IPS DF 6.9 (cell line): ENCODE measurements around the gene LAMP1.
"Not testable (repeated sequence)": the region's sequence is repeated elsewhere in the genome, so short reads cannot be mapped to it uniquely, and the experiment has no call there.

Source experiments
- DNase-seq: peaks from one replicate; pipeline ENCODE4 v3.0.0-alpha.2; 2013; ENCODE audit warnings: low read depth, low spot score
- H3K27ac ChIP-seq: one replicate; pipeline ENCODE4 v1.5.1; 2013; ENCODE audit warnings: low read length, control low read depth
- H3K27me3 ChIP-seq: 2 replicates; pipeline ENCODE4 v1.6.1; 2013; ENCODE audit warnings: mild to moderate bottlenecking, low read length; ENCODE audit not compliant: control insufficient read depth, insufficient read depth
- H3K36me3 ChIP-seq: 2 replicates; pipeline ENCODE4 v1.6.1; 2013; ENCODE audit warnings: low read length; ENCODE audit not compliant: control insufficient read depth, insufficient read depth
- H3K4me1 ChIP-seq: 2 replicates; pipeline ENCODE4 v1.6.1; 2013; ENCODE audit warnings: low read length; ENCODE audit not compliant: control insufficient read depth, insufficient read depth
- H3K4me3 ChIP-seq: 2 replicates; pipeline ENCODE4 v1.5.1; 2013; ENCODE audit warnings: mild to moderate bottlenecking, low read length
- H3K9me3 ChIP-seq: 2 replicates; pipeline ENCODE4 v1.6.1; 2013; ENCODE audit warnings: low read length, inconsistent platforms; ENCODE audit not compliant: control insufficient read depth, insufficient read depth
- WGBS: extraction: QIAGEN DNeasy Blood & Tissue Kit; methylation state at CpG from one replicate; pipeline ENCODE4 v1.1.7; 2013; ENCODE audit warnings: mixed read lengths, missing lambda C conversion rate; ENCODE audit not compliant: insufficient read length, insufficient coverage; 5-methylcytosine and 5-hydroxymethylcytosine counted together

LAMP1 gene

GRCh38 chr13:113295776-113296175, 1.3 kb upstream of the LAMP1 start:
- WGBS: no CpG with 5 or more reads among the region's 6 CpGs
- DNase-seq: no peak
- Histone ChIP-seq H3K4me3 (no peak overlapping the region), H3K9me3 (no peaks in the 10 kb centered on the region), H3K4me1 (no peaks in the 10 kb centered on the region), H3K27ac (no peak overlapping the region), H3K27me3 (no peaks in the 10 kb centered on the region), H3K36me3 (no peaks in the 10 kb centered on the region)

GRCh38 chr13:113297370-113298042, 467 bp downstream of the LAMP1 start:
- WGBS: no CpG with 5 or more reads among the region's 58 CpGs
- Histone ChIP-seq H3K4me3 (peak overlapping the region; percentile 69), H3K4me1 (no peaks in the 10 kb centered on the region), H3K9me3 (no peaks in the 10 kb centered on the region), H3K27me3 (no peaks in the 10 kb centered on the region), H3K36me3 (no peaks in the 10 kb centered on the region), H3K27ac (no peak overlapping the region)
- DNase-seq: no peak

GRCh38 chr13:113298043-113298945, 1.3 kb downstream of the LAMP1 start:
- H3K4me3 ChIP-seq: peak overlapping the region; percentile 69; the same call in 1 of the 2 replicates
- H3K27me3 ChIP-seq: no peaks in the 10 kb centered on the region
- no peaks in the 10 kb centered on the region for H3K9me3 ChIP-seq
- no CpG with 5 or more reads among the region's 19 CpGs for WGBS
- H3K36me3 ChIP-seq: no peaks in the 10 kb centered on the region
- no peak for DNase-seq
- H3K27ac ChIP-seq: no peak overlapping the region
- no peaks in the 10 kb centered on the region for H3K4me1 ChIP-seq

GRCh38 chr13:113299951-113300350, 2.9 kb downstream of the LAMP1 start:
- H3K36me3 ChIP-seq: no peaks in the 10 kb centered on the region
- no peak overlapping the region for H3K4me3 ChIP-seq
- H3K9me3 ChIP-seq: no peaks in the 10 kb centered on the region
- H3K4me1 ChIP-seq: no peaks in the 10 kb centered on the region
- no CpG with 5 or more reads among the region's 7 CpGs for WGBS
- no peak for DNase-seq
- H3K27me3 ChIP-seq: no peaks in the 10 kb centered on the region
- no peak overlapping the region for H3K27ac ChIP-seq

- no peak for DNase-seq
These were observed 5.9 kb downstream of the LAMP1 start for GRCh38 chr13:113302986-113303385.

GRCh38 chr13:113304121-113304520, 7.1 kb downstream of the LAMP1 start:
- Histone ChIP-seq H3K27me3 (no peaks in the 10 kb centered on the region), H3K36me3 (no peaks in the 10 kb centered on the region), H3K9me3 (no peaks in the 10 kb centered on the region), H3K27ac (no peak overlapping the region), H3K4me3 (no peak overlapping the region), H3K4me1 (no peaks in the 10 kb centered on the region)
- DNase-seq: no peak
- no CpG with 5 or more reads among the region's 7 CpGs for WGBS

More at GRCh38 chr13:113302986-113303385, 5.9 kb downstream of the LAMP1 start:
- WGBS: no CpG with 5 or more reads among the region's 7 CpGs
- no peaks in the 10 kb centered on the region for H3K4me1 ChIP-seq
- H3K4me3 ChIP-seq: no peak overlapping the region
- H3K27ac ChIP-seq: no peak overlapping the region
- H3K9me3 ChIP-seq: no peaks in the 10 kb centered on the region
- no peaks in the 10 kb centered on the region for H3K27me3 ChIP-seq
- H3K36me3 ChIP-seq: no peaks in the 10 kb centered on the region

- Histone ChIP-seq H3K4me1 (no peaks in the 10 kb centered on the region), H3K27me3 (no peaks in the 10 kb centered on the region), H3K9me3 (no peaks in the 10 kb centered on the region), H3K36me3 (0 out of 2 replicates have a peak, but pooled peaks cover 3% of the 10 kb centered on the region), H3K27ac (no peak overlapping the region), H3K4me3 (no peak overlapping the region)
- no CpG with 5 or more reads among the region's 7 CpGs for WGBS
- no peak for DNase-seq
These were observed 8.2 kb downstream of the LAMP1 start for GRCh38 chr13:113305208-113305607.

- Histone ChIP-seq H3K4me3 (no peak overlapping the region), H3K27ac (no peak overlapping the region), H3K9me3 (no peaks in the 10 kb centered on the region), H3K36me3 (peaks cover 11% of the 10 kb centered on the region), H3K27me3 (no peaks in the 10 kb centered on the region), H3K4me1 (no peaks in the 10 kb centered on the region)
- no peak for DNase-seq
These were observed 10.5 kb downstream of the LAMP1 start for GRCh38 chr13:113307491-113307890.

- no peaks in the 10 kb centered on the region for H3K9me3 ChIP-seq
- H3K4me1 ChIP-seq: no peaks in the 10 kb centered on the region
- H3K27ac ChIP-seq: no peak overlapping the region
- peaks cover 11% of the 10 kb centered on the region for H3K36me3 ChIP-seq
- no peak overlapping the region for H3K4me3 ChIP-seq
- DNase-seq: no peak
- H3K27me3 ChIP-seq: no peaks in the 10 kb centered on the region
- WGBS: no CpG with 5 or more reads among the region's 6 CpGs
These were observed 12.4 kb downstream of the LAMP1 start for GRCh38 chr13:113309473-113309872.

GRCh38 chr13:113314112-113314511, 17.1 kb downstream of the LAMP1 start:
- WGBS: no CpG with 5 or more reads among the region's 20 CpGs
- DNase-seq, H3K4me3 ChIP-seq, H3K9me3 ChIP-seq, H3K4me1 ChIP-seq, H3K27me3 ChIP-seq, H3K27ac ChIP-seq: not testable (repeated sequence)
- peaks cover 21% of the 10 kb centered on the region for H3K36me3 ChIP-seq
